SU-DHL-6 (cell line): Measurements from ENCODE around the gene ABR.
"Not testable (repeated sequence)": the region's sequence is repeated elsewhere in the genome, so short reads cannot be mapped to it uniquely, and the experiment has no call there.

ENCODE experiments used
- H2AFZ ChIP-seq: fragments of 200-600 bp; sonication (generic); 2 replicates; pipeline ENCODE4 v1.6.1; 2014; ENCODE audit warnings: low read depth, mild to moderate bottlenecking, moderate library complexity, mixed read lengths, antibody characterized with exemption, low read length; ENCODE audit not compliant: severe bottlenecking
- H3F3A ChIP-seq: fragments of 200-600 bp; shearing (Covaris generic); 2 replicates; pipeline ENCODE4 v1.6.0; 2016; ENCODE audit warnings: antibody characterized with exemption, mild to moderate bottlenecking; ENCODE audit not compliant: insufficient read depth
- H3K27ac ChIP-seq: fragments of 200-600 bp; sonication (generic); 2 replicates; pipeline ENCODE4 v1.5.1; 2016; ENCODE audit warnings: low read depth, mild to moderate bottlenecking, low read length, moderate library complexity, mixed read lengths
- H3K27me3 ChIP-seq: fragments of 200-600 bp; sonication (generic), shearing (Covaris generic); 2 replicates; pipeline ENCODE4 v1.6.0; 2014; ENCODE audit warnings: mild to moderate bottlenecking, low read length
- H3K36me3 ChIP-seq: fragments of 200-600 bp; sonication (generic); 2 replicates; pipeline ENCODE4 v1.6.1; 2014; ENCODE audit warnings: mild to moderate bottlenecking, low read length, mixed read lengths
- H3K4me2 ChIP-seq: fragments of 300-600, 200-600 bp; shearing (Covaris generic), sonication (generic); 2 replicates; pipeline ENCODE4 v1.6.0; 2014; ENCODE audit warnings: low read length, low read depth, mild to moderate bottlenecking; ENCODE audit not compliant: poor library complexity, severe bottlenecking
- H3K4me3 ChIP-seq: fragments of 200-600 bp; sonication (generic); 2 replicates; pipeline ENCODE4 v1.5.1; 2014; ENCODE audit warnings: antibody characterized with exemption, low read length, mild to moderate bottlenecking, mixed read lengths; ENCODE audit not compliant: insufficient read depth, poor library complexity, severe bottlenecking
- H3K79me2 ChIP-seq: fragments of 200-600 bp; sonication (generic); 2 replicates; pipeline ENCODE4 v1.6.1; 2014; ENCODE audit warnings: mild to moderate bottlenecking, low read length, moderate library complexity; ENCODE audit not compliant: insufficient read depth
- H3K9ac ChIP-seq: fragments of 200-600 bp; sonication (generic); 2 replicates; pipeline ENCODE4 v1.7.0; 2014; ENCODE audit warnings: mild to moderate bottlenecking, low read length
- H3K9me2 ChIP-seq: fragments of 200-600 bp; sonication (generic); replicated peaks from 2 replicates; pipeline ENCODE4 v1.6.1; 2014; ENCODE audit warnings: low read length; ENCODE audit not compliant: insufficient read depth
- H3K9me3 ChIP-seq: fragments of 200-600 bp; sonication (generic); 2 replicates; pipeline ENCODE4 v1.6.1; 2014; ENCODE audit warnings: low read length, mixed read lengths; ENCODE audit not compliant: insufficient read depth
- H4K20me1 ChIP-seq: fragments of 200-600 bp; sonication (generic); 2 replicates; pipeline ENCODE4 v1.6.1; 2014; ENCODE audit warnings: low read depth, mild to moderate bottlenecking, antibody characterized with exemption, low read length, moderate library complexity, mixed read lengths
- CTCF ChIP-seq: fragments of 200-600 bp; sonication (generic); IDR thresholded peaks from one replicate; pipeline ENCODE4 v1.5.1; 2017; ENCODE audit warnings: antibody characterized with exemption, mild to moderate bottlenecking, low read length, moderate library complexity; ENCODE audit not compliant: insufficient read depth, poor library complexity, severe bottlenecking
- EZH2phosphoT487 ChIP-seq: fragments of 200-600 bp; sonication (generic), shearing (Covaris generic); conservative IDR thresholded peaks from 2 replicates; pipeline ENCODE4 v1.6.1; 2018; ENCODE audit warnings: mild to moderate bottlenecking, antibody characterized with exemption, low read length, moderate library complexity, mixed read lengths

Gene ABR

GRCh38 chr17:1050996-1051925, 128.5 kb downstream of the ABR start:
- TF ChIP-seq CTCF (no peak), EZH2phosphoT487 (no peak)
- Histone ChIP-seq H3K9me2 (no peaks in the 10 kb centered on the region), H3K4me2 (no peak overlapping the region), H2AFZ (no peak overlapping the region), H3K27ac (no peak overlapping the region), H3K4me3 (no peak overlapping the region), H3K9me3 (no peaks in the 10 kb centered on the region), H3K36me3 (no peaks in the 10 kb centered on the region), H4K20me1 (no peaks in the 10 kb centered on the region), H3K9ac (no peak overlapping the region), H3K79me2 (no peaks in the 10 kb centered on the region), H3K27me3 (no peaks in the 10 kb centered on the region), H3F3A (no peaks in the 10 kb centered on the region)

GRCh38 chr17:1050246-1050995, 129.4 kb downstream of the ABR start:
- H3K36me3 ChIP-seq, result no peaks in the 10 kb centered on the region
- no peak overlapping the region for H3K4me3 ChIP-seq
- H3K4me2 ChIP-seq, result no peak overlapping the region
- no peaks in the 10 kb centered on the region for H4K20me1 ChIP-seq
- H2AFZ ChIP-seq, result no peak overlapping the region
- no peaks in the 10 kb centered on the region for H3F3A ChIP-seq
- H3K79me2 ChIP-seq, result no peaks in the 10 kb centered on the region
- no peak overlapping the region for H3K9ac ChIP-seq
- no peaks in the 10 kb centered on the region for H3K9me3 ChIP-seq
- no peak overlapping the region for H3K27ac ChIP-seq
- H3K27me3 ChIP-seq, result no peaks in the 10 kb centered on the region
- H3K9me2 ChIP-seq, result no peaks in the 10 kb centered on the region
- TF ChIP-seq EZH2phosphoT487 (no peak), CTCF (no peak)

- TF ChIP-seq EZH2phosphoT487 (no peak), CTCF (no peak)
- H3K9ac ChIP-seq, result no peak overlapping the region
- H3K36me3 ChIP-seq, result no peaks in the 10 kb centered on the region
- H2AFZ ChIP-seq, result no peak overlapping the region
- no peaks in the 10 kb centered on the region for H4K20me1 ChIP-seq
- no peaks in the 10 kb centered on the region for H3K27me3 ChIP-seq
- no peaks in the 10 kb centered on the region for H3K9me3 ChIP-seq
- no peaks in the 10 kb centered on the region for H3K9me2 ChIP-seq
- H3K4me2 ChIP-seq, result no peak overlapping the region
- H3K79me2 ChIP-seq, result no peaks in the 10 kb centered on the region
- H3K4me3 ChIP-seq, result no peak overlapping the region
- no peak overlapping the region for H3K27ac ChIP-seq
- H3F3A ChIP-seq, result no peaks in the 10 kb centered on the region
These were observed 130.1 kb downstream of the ABR start for GRCh38 chr17:1049446-1050225.

GRCh38 chr17:1048516-1049115, 131.2 kb downstream of the ABR start:
- H3K9me3 ChIP-seq, H3K4me2 ChIP-seq, H3K79me2 ChIP-seq, H3K9me2 ChIP-seq, H3F3A ChIP-seq, H2AFZ ChIP-seq, H3K4me3 ChIP-seq, H3K36me3 ChIP-seq, H3K27ac ChIP-seq, H3K27me3 ChIP-seq, H4K20me1 ChIP-seq, H3K9ac ChIP-seq: not testable (repeated sequence)
